Adrenal gland (tissue), 12 donors: ENCODE measurements around the gene HDLBP. TPM values are rescaled to one million over a fixed set of nuclear protein-coding genes. Genes with fewer than 3 reads are reported as not detected.

ENCODE experiments used
- DNase-seq, 7 donors: peaks; one replicate each; pipeline ENCODE4 v3.0.0-alpha.2; 2019 to 2020
- H3K27ac ChIP-seq, 5 donors: fragments of 200-600 bp; sonication (generic) in 4 of 5; 1 replicate in 3 of 5; 2 replicates in 2 of 5; pipeline versions ENCODE4 v1.5.1 to v1.8.0; 2016 to 2020; ENCODE audit warnings: mild to moderate bottlenecking in 1 of 5
- H3K27me3 ChIP-seq: fragments of 200-600 bp; 2 replicates; pipeline ENCODE4 v1.8.0; 2021
- H3K36me3 ChIP-seq, 2 donors: fragments of 200-600 bp; replicated peaks in 1 of 2; 1 replicate in 1 of 2; 2 replicates in 1 of 2; pipeline versions ENCODE4 v1.5.1 to v1.8.0; 2018 to 2022
- H3K4me1 ChIP-seq, 2 donors: fragments of 200-600 bp; replicated peaks in 1 of 2; 1 replicate in 1 of 2; 2 replicates in 1 of 2; pipeline versions ENCODE4 v1.5.1 to v1.8.0; 2018 to 2021
- H3K4me3 ChIP-seq, 4 donors: fragments of 200-600 bp; sonication (generic) in 3 of 4; one replicate each; pipeline ENCODE4 v1.5.1; 2016 to 2018
- H3K9me3 ChIP-seq, 3 donors: fragments of 200-600 bp; sonication (generic) in 1 of 3; replicated peaks in 1 of 3; 1 replicate in 2 of 3; 2 replicates in 1 of 3; pipeline versions ENCODE4 v1.5.1 to v1.8.0; 2016 to 2021
- CTCF ChIP-seq, 6 experiments: fragments of 450-650 bp in 4 of 6; fragments of 200-600 bp in 2 of 6; sonication (generic) in 1 of 6; IDR thresholded peaks; 1 replicate in 5 of 6; 2 replicates in 1 of 6; pipeline versions ENCODE4 v1.5.1 to v1.8.0; 2016 to 2021; ENCODE audit warnings: antibody characterized with exemption in 6 of 6, mild to moderate bottlenecking in 2 of 6, moderate library complexity in 1 of 6
- POLR2A ChIP-seq, 2 donors: fragments of 450-650 bp; IDR thresholded peaks; one replicate each; pipeline ENCODE4 v1.6.1; 2017; ENCODE audit warnings: antibody characterized with exemption in 2 of 2, mild to moderate bottlenecking in 2 of 2, moderate library complexity in 1 of 2
- WGBS, 4 donors: extraction: QIAGEN DNeasy Blood & Tissue Kit in 2 of 4; methylation state at CpG; one replicate each; pipeline versions ENCODE4 v1.1.5 to v1.1.7; 2013 to 2017; 5-methylcytosine and 5-hydroxymethylcytosine counted together
- intact Hi-C, 2 donors: fragments of 100-400 bp; cut with DNase I; formaldehyde crosslinking; loops; one replicate each; pipeline versions ENCODE4 v1.14.1 to v1.15.0; 2022 to 2023
- polyA plus RNA-seq, 3 donors: library from polyadenylated mRNA; stranded (reverse); fragments of 200-250 nt in 2 of 3; fragments of 350-450 nt in 1 of 3; fragmentation: Illumina TruSeq in 1 of 3; extraction: RNeasy Lipid Tissue Mini Kit (QIAGEN cat#74804) in 1 of 3; gene quantifications; one replicate each; pipeline ENCODE4 v1.2.3, GENCODE V29; 2013 to 2014
- total RNA-seq, 9 donors: library from RNA; depleted of rRNA in 4 of 9; stranded (reverse); fragments of >200 nt in 4 of 9; fragments of 120-200 nt in 1 of 9; fragmentation: NEBNext Ultra II Directional in 1 of 9; extraction: Animal tissue kit (Norgen Biotek cat#: 25700) in 1 of 9; gene quantifications; one replicate each; pipeline versions ENCODE4 v1.1.0 to v1.2.4, GENCODE V29; 2013 to 2023
- donor health status: healthy with polysubstance abuse.
- donor health status: Bipolar disorder and iron deficiency.
- donor health status: DM: yes; HTN: yes; CAD: no.
- donor health status: DM: no; HTN: no; CAD: no.
- donor health status: DM: no; HTN: no; CAD: no.
- donor health status: DM: yes; HTN: yes; CAD: no.

Gene HDLBP
- total and polyA plus RNA-seq, 12 donors = 295 to 880 (median 454) TPM

- DNase-seq = no peak
- H3K4me1 ChIP-seq = peaks cover 0 to 37% of the 10 kb centered on the region in 2 donors
- H3K9me3 ChIP-seq = no peaks in the 10 kb centered on the region
- H3K4me3 ChIP-seq = no peak overlapping the region
- WGBS, 4 donors = 78 to 89% (median 85%) methylated on average over 5 of the region's 5 CpGs
- H3K27ac ChIP-seq = no peak overlapping the region
- H3K27me3 ChIP-seq = no peaks in the 10 kb centered on the region
- H3K36me3 ChIP-seq = no peaks in the 10 kb centered on the region
- intact Hi-C loops = no loop called here
- TF ChIP-seq POLR2A (IDR thresholded peaks at IDR 0.05) (no peak), CTCF (IDR thresholded peaks at IDR 0.05) (no peak)
Measured at GRCh38 chr2:241304039-241304670, 11.3 kb downstream of the HDLBP start.

- Histone ChIP-seq H3K27ac (peak overlapping the region in 1 of 5 donors; percentile 45), H3K27me3 (no peaks in the 10 kb centered on the region), H3K4me3 (no peak overlapping the region), H3K36me3 (no peaks in the 10 kb centered on the region), H3K9me3 (no peaks in the 10 kb centered on the region), H3K4me1 (peaks cover 0 to 32% of the 10 kb centered on the region in 2 donors)
- intact Hi-C loops = no loop called here
- TF ChIP-seq CTCF (IDR thresholded peaks at IDR 0.05) = no peak
- no peak for TF ChIP-seq POLR2A (IDR thresholded peaks at IDR 0.05)
- no peak for DNase-seq
- 56 to 69% (median 61%) methylated on average over 10 to 13 of the region's 13 CpGs for WGBS, 4 donors
Measured at GRCh38 chr2:241302759-241303651, 12.5 kb downstream of the HDLBP start.

GRCh38 chr2:241302083-241302482 lies 13.4 kb downstream of the HDLBP start:
- H3K4me1 ChIP-seq = peaks cover 0 to 33% of the 10 kb centered on the region in 2 donors
- intact Hi-C loops = no loop called here
- TF ChIP-seq CTCF (IDR thresholded peaks at IDR 0.05) (no peak), POLR2A (IDR thresholded peaks at IDR 0.05) (no peak)

GRCh38 chr2:241300000-241300399 lies 15.5 kb downstream of the HDLBP start:
- Histone ChIP-seq H3K4me3 (no peak overlapping the region), H3K36me3 (no peaks in the 10 kb centered on the region), H3K9me3 (no peaks in the 10 kb centered on the region), H3K27ac (no peak overlapping the region), H3K4me1 (peaks cover 0 to 33% of the 10 kb centered on the region in 2 donors), H3K27me3 (no peaks in the 10 kb centered on the region)
- no peak for DNase-seq
- TF ChIP-seq CTCF (IDR thresholded peaks at IDR 0.05) (no peak), POLR2A (IDR thresholded peaks at IDR 0.05) (no peak)
- intact Hi-C loops = no loop called here
- WGBS, 4 donors = 88 to 90% (median 88%) methylated on average over 12 of the region's 12 CpGs

More at GRCh38 chr2:241302083-241302482, 13.4 kb downstream of the HDLBP start:
- Histone ChIP-seq H3K9me3 (no peaks in the 10 kb centered on the region), H3K36me3 (no peaks in the 10 kb centered on the region), H3K4me3 (no peak overlapping the region), H3K27ac (peak overlapping the region in 1 of 5 donors; percentile 45), H3K27me3 (no peaks in the 10 kb centered on the region)
- 88 to 94% (median 92%) methylated on average over 3 of the region's 3 CpGs for WGBS, 4 donors
- no peak for DNase-seq
